PC-9 (cell line): ENCODE results near the gene SPATA1.

Experiments used
- CTCF ChIP-seq: fragments of 200-600 bp; sonication (generic); conservative IDR thresholded peaks from 2 replicates; pipeline ENCODE4 v1.6.1; 2017; ENCODE audit warnings: mixed run types, antibody characterized with exemption, mild to moderate bottlenecking, moderate library complexity
- EZH2 ChIP-seq: fragments of 200-600 bp; sonication (generic); IDR thresholded peaks from 2 replicates; pipeline ENCODE4 v1.8.0; 2017; ENCODE audit warnings: antibody characterized with exemption, low read depth

GRCh38 chr1:84479998-84480397 is 26.2 kb upstream of the SPATA1 start:
- TF ChIP-seq CTCF (no peak), EZH2 (no peak)
